ENCODE data around the gene HGF.
"Not testable (repeated sequence)": the region's sequence is repeated elsewhere in the genome, so short reads cannot be mapped to it uniquely, and the experiment has no call there.

Gene HGF

DNA sequence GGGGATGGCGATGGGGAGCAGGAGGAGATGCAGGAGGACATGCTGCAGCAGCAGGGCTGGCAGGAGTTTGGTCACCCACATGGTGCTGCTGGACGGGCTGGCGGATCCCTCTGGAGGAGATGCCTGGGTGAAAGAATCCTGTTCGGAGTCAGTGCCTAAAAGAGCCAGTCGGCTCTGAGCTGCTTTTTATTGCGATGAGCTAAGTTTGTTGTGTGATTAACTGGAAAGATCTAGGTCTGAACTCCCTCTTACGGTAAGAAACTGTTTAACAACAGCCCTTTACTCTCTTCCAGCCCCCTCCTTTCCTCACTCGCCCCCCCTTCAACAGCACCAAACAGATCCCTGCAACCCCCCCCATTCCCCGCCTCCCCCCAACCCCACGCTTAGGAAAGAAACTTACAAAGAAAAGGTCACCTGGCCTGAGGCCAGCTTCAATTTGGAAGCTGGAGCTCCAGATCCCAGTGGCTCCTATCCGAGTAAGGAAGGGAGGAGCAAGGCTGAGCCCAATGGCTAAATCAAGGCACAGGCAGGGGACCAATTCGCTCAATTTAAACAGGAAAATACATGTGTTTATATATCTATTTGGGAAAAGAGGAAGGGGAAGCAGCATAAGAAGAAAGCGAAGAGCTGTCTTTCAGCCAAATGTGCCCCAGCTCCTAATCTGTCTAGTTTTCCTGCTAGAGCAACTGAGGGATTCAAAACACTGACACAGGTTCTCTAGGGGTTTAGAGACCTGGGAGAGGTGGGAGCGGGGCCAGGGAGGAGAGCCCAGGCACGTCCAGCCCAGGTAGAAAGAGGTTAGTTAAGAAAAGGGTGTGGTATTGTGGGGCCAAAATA is at the start of gene HGF:
HGF (minus strand) TSS at position 157 of the 837 bp plus-strand sequence; CDS start at position 81, 76 bp downstream.
- H3K4me3 ChIP-seq (ENCODE audit: low read depth, low read length): no peak within 1 kb of the TSS
- TF ChIP-seq, protein P1, sequence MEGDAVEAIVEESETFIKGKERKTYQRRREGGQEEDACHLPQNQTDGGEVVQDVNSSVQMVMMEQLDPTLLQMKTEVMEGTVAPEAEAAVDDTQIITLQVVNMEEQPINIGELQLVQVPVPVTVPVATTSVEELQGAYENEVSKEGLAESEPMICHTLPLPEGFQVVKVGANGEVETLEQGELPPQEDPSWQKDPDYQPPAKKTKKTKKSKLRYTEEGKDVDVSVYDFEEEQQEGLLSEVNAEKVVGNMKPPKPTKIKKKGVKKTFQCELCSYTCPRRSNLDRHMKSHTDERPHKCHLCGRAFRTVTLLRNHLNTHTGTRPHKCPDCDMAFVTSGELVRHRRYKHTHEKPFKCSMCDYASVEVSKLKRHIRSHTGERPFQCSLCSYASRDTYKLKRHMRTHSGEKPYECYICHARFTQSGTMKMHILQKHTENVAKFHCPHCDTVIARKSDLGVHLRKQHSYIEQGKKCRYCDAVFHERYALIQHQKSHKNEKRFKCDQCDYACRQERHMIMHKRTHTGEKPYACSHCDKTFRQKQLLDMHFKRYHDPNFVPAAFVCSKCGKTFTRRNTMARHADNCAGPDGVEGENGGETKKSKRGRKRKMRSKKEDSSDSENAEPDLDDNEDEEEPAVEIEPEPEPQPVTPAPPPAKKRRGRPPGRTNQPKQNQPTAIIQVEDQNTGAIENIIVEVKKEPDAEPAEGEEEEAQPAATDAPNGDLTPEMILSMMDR (IDR thresholded peaks at IDR 0.05; ENCODE audit: control insufficient read depth, extremely low read depth, insufficient read depth): no peak
- DNase-seq (ENCODE audit: low read depth): no peak

- TF ChIP-seq, protein P1 (IDR thresholded peaks at IDR 0.05; ENCODE audit: control insufficient read depth, extremely low read depth, insufficient read depth): no peak
- DNase-seq (ENCODE audit: low read depth): no peak
- no peak overlapping the region for H3K4me3 ChIP-seq (ENCODE audit: low read depth, low read length)
Measured at GRCh38 chr7:81816312-81816711, 46.5 kb upstream of the HGF start.

DNA sequence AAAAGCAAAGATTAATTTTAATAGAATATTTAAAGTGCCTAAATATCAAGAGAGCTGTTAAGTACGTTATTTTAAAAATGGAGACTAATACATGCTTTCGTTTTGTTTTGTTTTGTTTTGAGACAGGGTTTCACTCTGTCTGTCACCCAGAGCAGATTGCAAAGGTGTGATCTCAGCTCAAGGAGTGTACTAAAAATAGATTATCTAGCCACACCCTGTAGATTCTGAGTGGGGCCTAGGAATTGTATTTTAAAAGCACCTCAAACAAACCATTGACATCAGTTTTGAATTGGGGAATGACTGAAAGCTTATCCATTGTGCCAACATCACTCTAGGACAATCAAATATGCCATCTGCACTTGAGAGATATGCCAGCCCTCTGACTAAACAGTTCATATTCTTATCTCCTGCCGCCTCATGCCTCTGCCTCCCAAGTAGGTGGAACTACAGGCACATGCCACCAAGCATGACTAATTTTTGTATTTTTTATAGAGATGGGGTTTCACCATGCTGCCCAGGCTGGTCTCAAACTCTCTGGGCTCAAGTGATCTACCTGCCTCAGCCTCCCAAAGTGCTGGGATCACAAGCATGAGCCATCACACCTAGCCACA is 43.1 kb upstream of the HGF start:
- not testable (repeated sequence) for DNase-seq (ENCODE audit: low read depth)

DNA sequence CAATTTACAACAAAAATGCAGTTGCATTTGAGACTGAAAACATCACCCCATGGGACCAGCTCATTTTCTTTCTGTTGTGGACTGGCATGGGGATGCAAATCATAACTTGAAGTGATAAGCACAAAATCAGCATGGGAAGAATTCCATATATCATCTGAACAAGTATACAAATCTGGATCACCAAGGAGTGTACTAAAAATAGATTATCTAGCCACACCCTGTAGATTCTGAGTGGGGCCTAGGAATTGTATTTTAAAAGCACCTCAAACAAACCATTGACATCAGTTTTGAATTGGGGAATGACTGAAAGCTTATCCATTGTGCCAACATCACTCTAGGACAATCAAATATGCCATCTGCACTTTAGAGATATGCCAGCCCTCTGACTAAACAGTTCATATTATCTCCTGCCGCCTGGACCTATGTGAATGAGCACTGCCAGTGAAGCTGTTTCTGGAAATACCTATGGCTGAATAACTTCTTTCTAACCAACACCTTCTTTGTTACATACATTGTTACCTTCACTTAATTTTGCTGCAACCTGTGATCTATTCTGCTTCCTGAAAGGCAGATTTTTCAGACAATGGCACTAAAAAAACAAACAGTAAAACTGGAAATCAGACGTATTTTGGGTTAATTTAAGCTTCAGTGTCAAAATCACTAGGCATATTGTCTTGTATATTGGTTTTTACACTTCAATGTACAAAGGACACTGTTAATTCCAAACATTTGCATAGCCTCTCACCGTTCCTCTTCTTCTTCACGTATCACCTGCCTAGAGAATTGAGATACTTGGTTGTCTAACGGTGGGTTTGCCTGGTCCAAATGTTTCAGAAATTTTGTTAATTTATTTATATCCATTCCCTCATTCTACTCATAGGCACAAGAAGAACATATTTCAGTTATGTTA is 42.4 kb upstream of the HGF start:
- DNase-seq (ENCODE audit: low read depth): no peak
- TF ChIP-seq, protein P1 (IDR thresholded peaks at IDR 0.05; ENCODE audit: control insufficient read depth, extremely low read depth, insufficient read depth): no peak

More for the DNA sequence above, 43.1 kb upstream of the HGF start:
- H3K4me3 ChIP-seq (ENCODE audit: low read depth, low read length): not testable (repeated sequence)

GRCh38 chr7:81810476-81811155 is 40.8 kb upstream of the HGF start:
- TF ChIP-seq, protein P1 (IDR thresholded peaks at IDR 0.05; ENCODE audit: control insufficient read depth, extremely low read depth, insufficient read depth): no peak
- H3K4me3 ChIP-seq (ENCODE audit: low read depth, low read length): no peak overlapping the region
- no peak for DNase-seq (ENCODE audit: low read depth)

More for the DNA sequence above, 42.4 kb upstream of the HGF start:
- H3K4me3 ChIP-seq (ENCODE audit: low read depth, low read length): no peak overlapping the region

- DNase-seq (ENCODE audit: low read depth); H3K4me3 ChIP-seq (ENCODE audit: low read depth, low read length): not testable (repeated sequence)
Measured at GRCh38 chr7:81808310-81808709, 38.5 kb upstream of the HGF start.

GRCh38 chr7:81803267-81803666 is 33.4 kb upstream of the HGF start:
- no peak for DNase-seq (ENCODE audit: low read depth)
- TF ChIP-seq, protein P1 (IDR thresholded peaks at IDR 0.05; ENCODE audit: control insufficient read depth, extremely low read depth, insufficient read depth): no peak
- H3K4me3 ChIP-seq (ENCODE audit: low read depth, low read length): no peak overlapping the region
